ENCODE data around the gene OSBPL3. TPM values are rescaled to one million over a fixed set of nuclear protein-coding genes. Genes with fewer than 3 reads are reported as not detected.

Gene OSBPL3
- total RNA-seq, 4 donors from 2014 or later, result 1.2 to 9.0 (median 3.5) TPM

DNA sequence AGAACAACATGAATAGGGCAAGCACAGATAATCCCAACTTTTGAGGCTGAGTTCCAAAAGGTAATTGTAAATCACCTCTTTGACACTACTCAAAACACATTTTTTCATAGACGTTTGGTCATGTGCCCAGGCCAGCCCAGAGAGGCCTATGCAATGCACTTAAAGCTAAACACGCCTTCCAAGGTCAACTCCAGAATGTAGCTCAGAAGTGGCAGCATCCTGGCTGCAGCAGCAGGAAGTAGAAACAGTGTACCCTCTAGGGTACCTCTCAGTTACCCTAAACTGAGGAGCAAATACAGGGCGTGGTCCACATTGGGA, 58.7 kb downstream of the OSBPL3 start:
- intact Hi-C loops (cut with DNase I; ENCODE audit: low total_unique reads), result no loop called here
- no peak for TF ChIP-seq POLR2A (IDR thresholded peaks at IDR 0.05)
- TF ChIP-seq, protein P1, sequence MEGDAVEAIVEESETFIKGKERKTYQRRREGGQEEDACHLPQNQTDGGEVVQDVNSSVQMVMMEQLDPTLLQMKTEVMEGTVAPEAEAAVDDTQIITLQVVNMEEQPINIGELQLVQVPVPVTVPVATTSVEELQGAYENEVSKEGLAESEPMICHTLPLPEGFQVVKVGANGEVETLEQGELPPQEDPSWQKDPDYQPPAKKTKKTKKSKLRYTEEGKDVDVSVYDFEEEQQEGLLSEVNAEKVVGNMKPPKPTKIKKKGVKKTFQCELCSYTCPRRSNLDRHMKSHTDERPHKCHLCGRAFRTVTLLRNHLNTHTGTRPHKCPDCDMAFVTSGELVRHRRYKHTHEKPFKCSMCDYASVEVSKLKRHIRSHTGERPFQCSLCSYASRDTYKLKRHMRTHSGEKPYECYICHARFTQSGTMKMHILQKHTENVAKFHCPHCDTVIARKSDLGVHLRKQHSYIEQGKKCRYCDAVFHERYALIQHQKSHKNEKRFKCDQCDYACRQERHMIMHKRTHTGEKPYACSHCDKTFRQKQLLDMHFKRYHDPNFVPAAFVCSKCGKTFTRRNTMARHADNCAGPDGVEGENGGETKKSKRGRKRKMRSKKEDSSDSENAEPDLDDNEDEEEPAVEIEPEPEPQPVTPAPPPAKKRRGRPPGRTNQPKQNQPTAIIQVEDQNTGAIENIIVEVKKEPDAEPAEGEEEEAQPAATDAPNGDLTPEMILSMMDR (IDR thresholded peaks at IDR 0.05), result no peak
- no peak for DNase-seq

DNA sequence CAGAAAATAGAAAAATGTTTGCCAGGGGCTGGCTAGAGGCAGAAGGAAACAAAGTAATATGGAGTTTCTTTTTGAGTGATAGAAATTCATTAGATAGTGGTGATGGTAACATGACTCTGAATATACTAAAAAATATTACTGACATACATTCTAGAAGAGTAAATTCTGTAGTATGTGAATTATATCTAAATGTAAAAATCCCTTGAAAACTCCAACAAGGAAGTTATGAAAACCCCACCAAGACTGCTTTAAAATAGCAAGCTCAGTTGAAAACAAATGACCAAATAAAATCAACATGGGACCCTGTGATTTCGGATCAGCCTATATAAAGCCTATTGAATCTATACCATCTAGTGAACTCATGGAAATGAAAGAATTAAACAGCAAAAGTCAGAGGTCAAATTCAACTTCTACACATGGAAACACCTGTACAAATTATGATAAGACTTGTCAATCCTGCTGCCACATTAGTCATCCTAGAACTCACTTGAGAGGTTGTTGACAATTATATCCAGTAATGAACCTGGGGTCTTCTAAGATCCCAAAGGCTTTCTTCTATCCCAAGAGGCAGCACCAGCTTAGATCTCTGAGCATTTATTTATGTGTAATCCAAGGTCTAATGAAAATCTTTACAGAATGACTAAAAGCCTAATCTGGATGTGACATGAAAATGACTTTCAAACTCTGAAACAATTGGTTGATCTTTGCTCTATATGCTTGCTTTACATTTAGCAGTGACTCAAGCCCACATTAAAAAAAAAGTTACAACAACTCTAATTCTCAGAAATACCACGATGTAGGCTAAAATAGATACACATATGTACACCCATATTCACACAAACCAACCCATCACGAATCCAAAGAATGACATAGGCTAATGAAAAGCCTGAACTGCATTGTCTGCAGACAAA, 59.3 kb downstream of the OSBPL3 start:
- H3K4me1 ChIP-seq, result no peaks in the 10 kb centered on the region
- intact Hi-C loops (cut with DNase I; ENCODE audit: low total_unique reads), result no loop called here
- H3K27ac ChIP-seq, result no peak overlapping the region
- no peaks in the 10 kb centered on the region for H3K36me3 ChIP-seq
- H3K4me3 ChIP-seq, result no peak overlapping the region
- no peak for DNase-seq
- no peaks in the 10 kb centered on the region for H3K27me3 ChIP-seq
- TF ChIP-seq, protein P1 (IDR thresholded peaks at IDR 0.05), result no peak
- TF ChIP-seq POLR2A (IDR thresholded peaks at IDR 0.05), result no peak
- no peaks in the 10 kb centered on the region for H3K9me3 ChIP-seq

More for the DNA sequence above, 58.7 kb downstream of the OSBPL3 start:
- Histone ChIP-seq H3K4me1 (no peaks in the 10 kb centered on the region), H3K27ac (no peak overlapping the region), H3K9me3 (no peaks in the 10 kb centered on the region), H3K27me3 (no peaks in the 10 kb centered on the region), H3K4me3 (no peak overlapping the region), H3K36me3 (no peaks in the 10 kb centered on the region)

DNA sequence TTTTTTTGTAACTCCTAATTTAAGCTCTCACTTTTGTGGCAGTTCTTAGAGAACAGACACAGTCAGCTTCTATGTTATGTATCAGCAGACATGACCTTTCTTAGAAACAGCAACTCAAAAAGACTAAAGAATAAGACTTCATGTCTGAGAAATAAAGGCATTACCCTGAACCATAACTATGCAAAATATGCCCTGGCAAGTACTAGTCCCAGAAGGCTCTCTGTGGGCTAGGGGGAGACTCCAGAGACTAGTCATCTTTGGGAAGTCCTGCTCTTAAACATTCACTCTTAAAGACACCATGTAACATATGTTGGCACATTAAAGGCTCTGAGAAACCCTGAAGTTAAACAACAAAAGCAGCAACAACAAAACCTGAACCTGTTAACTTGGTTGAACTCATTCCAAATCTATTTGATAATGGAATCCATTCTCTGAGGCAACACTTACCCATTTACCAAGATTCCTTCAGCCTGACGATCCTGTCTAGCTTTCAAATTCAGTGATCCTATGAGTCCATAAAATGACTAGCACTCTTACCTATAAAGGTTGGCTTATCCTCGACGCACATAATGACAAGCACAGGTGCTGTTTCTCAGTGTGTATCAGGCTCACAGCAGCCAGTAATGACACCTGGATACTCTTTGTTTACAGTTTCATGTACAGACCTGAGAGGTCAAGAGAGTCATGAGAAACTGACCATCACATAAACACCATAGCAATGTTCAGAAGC, 62.3 kb downstream of the OSBPL3 start:
- TF ChIP-seq POLR2A (IDR thresholded peaks at IDR 0.05), result no peak
- TF ChIP-seq, protein P1 (IDR thresholded peaks at IDR 0.05), result no peak
- Histone ChIP-seq H3K9me3 (no peaks in the 10 kb centered on the region), H3K27me3 (no peaks in the 10 kb centered on the region), H3K4me3 (no peak overlapping the region), H3K27ac (no peak overlapping the region), H3K4me1 (no peaks in the 10 kb centered on the region), H3K36me3 (no peaks in the 10 kb centered on the region)
- no peak for DNase-seq
- intact Hi-C loops (cut with DNase I; ENCODE audit: low total_unique reads), result no loop called here

DNA sequence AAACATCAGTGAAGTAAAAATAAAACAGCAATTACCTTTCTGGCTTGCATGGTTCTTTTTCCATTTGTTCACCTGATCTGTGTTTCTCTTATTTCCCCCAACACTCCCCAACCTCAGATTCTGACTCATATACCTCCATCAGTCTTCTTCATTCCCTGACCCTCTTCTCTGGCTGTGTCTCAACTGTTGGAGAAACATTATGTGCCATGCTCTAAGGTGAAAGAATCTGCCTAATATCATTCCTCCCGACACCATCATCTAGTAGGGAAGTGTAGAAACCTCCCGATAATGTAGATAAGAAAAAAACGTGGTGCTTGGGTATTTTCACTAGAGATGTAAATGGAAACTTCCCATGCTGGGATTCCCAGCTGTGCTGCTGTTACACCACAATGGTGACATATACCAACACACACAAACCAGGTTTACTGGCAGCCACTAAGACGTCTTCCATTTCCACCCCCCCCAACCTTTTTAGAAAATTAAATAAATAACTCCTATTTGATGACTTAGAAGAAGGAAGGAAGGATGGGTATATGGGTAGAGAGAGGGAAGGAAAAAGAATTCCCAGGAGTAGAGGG, 63.4 kb downstream of the OSBPL3 start:
- no peak overlapping the region for H3K4me3 ChIP-seq
- intact Hi-C loops (cut with DNase I; ENCODE audit: low total_unique reads), result no loop called here
- H3K36me3 ChIP-seq, result no peaks in the 10 kb centered on the region
- no peaks in the 10 kb centered on the region for H3K27me3 ChIP-seq
- H3K4me1 ChIP-seq, result no peaks in the 10 kb centered on the region
- no peak for DNase-seq
- no peaks in the 10 kb centered on the region for H3K9me3 ChIP-seq
- no peak for TF ChIP-seq POLR2A (IDR thresholded peaks at IDR 0.05)
- TF ChIP-seq, protein P1 (IDR thresholded peaks at IDR 0.05), result no peak
- H3K27ac ChIP-seq, result no peak overlapping the region

DNA sequence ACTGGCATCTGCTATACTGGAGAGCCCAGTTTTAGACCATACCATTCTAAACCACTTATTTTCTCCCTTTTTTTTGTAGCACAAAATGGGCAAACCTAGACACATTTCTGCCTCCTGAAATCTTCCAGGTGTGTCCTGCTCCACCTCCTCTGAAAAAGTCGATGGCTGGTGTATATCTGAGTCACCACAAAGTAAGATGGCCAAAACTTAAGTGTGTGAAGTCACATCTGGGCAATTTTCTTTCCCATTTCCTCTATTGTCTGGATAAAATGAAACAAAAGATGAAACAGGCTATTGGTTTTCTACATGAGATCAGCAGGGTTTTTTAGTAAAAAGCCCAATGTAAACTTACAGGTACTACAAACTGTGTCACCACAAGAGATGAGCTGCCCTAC, 65.5 kb downstream of the OSBPL3 start:
- Histone ChIP-seq H3K27ac (no peak overlapping the region), H3K4me3 (no peak overlapping the region), H3K4me1 (no peaks in the 10 kb centered on the region), H3K9me3 (no peaks in the 10 kb centered on the region), H3K27me3 (no peaks in the 10 kb centered on the region), H3K36me3 (no peaks in the 10 kb centered on the region)
- intact Hi-C loops (cut with DNase I; ENCODE audit: low total_unique reads), result no loop called here
- no peak for DNase-seq
- TF ChIP-seq, protein P1 (IDR thresholded peaks at IDR 0.05), result no peak
- TF ChIP-seq POLR2A (IDR thresholded peaks at IDR 0.05), result no peak

All from uterus (tissue), 4 donors.